Neuronal stem cell (in vitro differentiated cells): ENCODE data around the gene ERCC6.

Experiments
- DNase-seq: peaks from one replicate; pipeline ENCODE4 v3.0.0-alpha.2; 2013; ENCODE audit warnings: low spot score
- H2AFZ ChIP-seq: one replicate; pipeline ENCODE4 v1.6.1; 2013; ENCODE audit warnings: mild to moderate bottlenecking, low read length, inconsistent platforms
- H2AK5ac ChIP-seq: 2 replicates; pipeline ENCODE4 v1.6.1; 2013; ENCODE audit warnings: low read depth, mild to moderate bottlenecking, inconsistent platforms, low read length, moderate library complexity, mixed read lengths
- H2BK120ac ChIP-seq: 2 replicates; pipeline ENCODE4 v1.6.1; 2013; ENCODE audit warnings: low read depth, mild to moderate bottlenecking, inconsistent platforms, low read length, moderate library complexity, mixed read lengths
- H2BK12ac ChIP-seq: one replicate; pipeline ENCODE4 v1.6.1; 2013; ENCODE audit warnings: low read length, inconsistent platforms
- H2BK15ac ChIP-seq: 2 replicates; pipeline ENCODE4 v1.6.1; 2013; ENCODE audit warnings: mild to moderate bottlenecking, low read length, inconsistent platforms, mixed read lengths
- H2BK5ac ChIP-seq: one replicate; pipeline ENCODE4 v1.6.1; 2013; ENCODE audit warnings: inconsistent platforms, mild to moderate bottlenecking, low read length, moderate library complexity
- H3K14ac ChIP-seq: one replicate; pipeline ENCODE4 v1.6.1; 2013; ENCODE audit warnings: low read length, inconsistent platforms
- H3K18ac ChIP-seq: 2 replicates; pipeline ENCODE4 v1.6.1; 2013; ENCODE audit warnings: low read length, inconsistent platforms
- H3K23ac ChIP-seq: 2 replicates; pipeline ENCODE4 v1.6.1; 2013; ENCODE audit warnings: low read depth, mild to moderate bottlenecking, mixed read lengths, low read length, inconsistent platforms; ENCODE audit not compliant: poor library complexity
- H3K27ac ChIP-seq: replicated peaks from 3 replicates; pipeline ENCODE4 v1.5.1; 2013; ENCODE audit warnings: low read length, inconsistent platforms
- H3K27me3 ChIP-seq, 3 experiments: 2 replicates each; pipeline ENCODE4 v1.6.1; 2013; ENCODE audit warnings: low read length in 3 of 3, mild to moderate bottlenecking in 2 of 3, inconsistent platforms in 1 of 3, low read depth in 1 of 3, mixed read lengths in 1 of 3, moderate library complexity in 1 of 3; ENCODE audit not compliant: control insufficient read depth in 3 of 3, insufficient read depth in 3 of 3
- H3K36me3 ChIP-seq, 2 donors: replicated peaks in 1 of 2; 2 replicates each; pipeline ENCODE4 v1.6.1; 2013; ENCODE audit warnings: low read length in 2 of 2; ENCODE audit not compliant: control insufficient read depth in 2 of 2, insufficient read depth in 2 of 2
- H3K4ac ChIP-seq: 2 replicates; pipeline ENCODE4 v1.6.1; 2013; ENCODE audit warnings: inconsistent platforms, mild to moderate bottlenecking, low read length, moderate library complexity
- H3K4me1 ChIP-seq, 2 donors: 1 replicate in 1 of 2; 2 replicates in 1 of 2; pipeline ENCODE4 v1.6.1; 2013; ENCODE audit warnings: low read length in 2 of 2, low read depth in 1 of 2; ENCODE audit not compliant: control insufficient read depth in 2 of 2, insufficient read depth in 1 of 2
- H3K4me2 ChIP-seq: one replicate; pipeline ENCODE4 v1.6.1; 2013; ENCODE audit warnings: mild to moderate bottlenecking, low read length, inconsistent platforms; ENCODE audit not compliant: insufficient read depth, poor library complexity, severe bottlenecking
- H3K4me3 ChIP-seq, 2 donors: 2 replicates each; pipeline ENCODE4 v1.5.1; 2013; ENCODE audit warnings: low read length in 2 of 2, mild to moderate bottlenecking in 2 of 2, inconsistent platforms in 1 of 2, moderate library complexity in 1 of 2
- H3K79me1 ChIP-seq: one replicate; pipeline ENCODE4 v1.6.1; 2013; ENCODE audit warnings: low read depth, mild to moderate bottlenecking, inconsistent platforms, low read length, moderate library complexity
- H3K9ac ChIP-seq: one replicate; pipeline ENCODE4 v1.6.1; 2013; ENCODE audit warnings: mild to moderate bottlenecking, low read depth, low read length, inconsistent platforms; ENCODE audit not compliant: poor library complexity
- H3K9me3 ChIP-seq, 2 donors: replicated peaks in 1 of 2; 2 replicates each; pipeline versions ENCODE3 to v1.6.1; 2013; ENCODE audit warnings: low read length in 2 of 2, mild to moderate bottlenecking in 2 of 2, inconsistent platforms in 1 of 2, low read depth in 1 of 2, mixed read lengths in 1 of 2, moderate library complexity in 1 of 2; ENCODE audit not compliant: control insufficient read depth in 2 of 2, insufficient read depth in 1 of 2
- H4K8ac ChIP-seq: one replicate; pipeline ENCODE4 v1.6.1; 2013; ENCODE audit warnings: low read depth, mild to moderate bottlenecking, inconsistent platforms, low read length, moderate library complexity
- H4K91ac ChIP-seq: one replicate; pipeline ENCODE4 v1.6.1; 2013; ENCODE audit warnings: low read length, low read depth, mild to moderate bottlenecking, inconsistent platforms; ENCODE audit not compliant: poor library complexity
- WGBS, 2 donors: extraction: QIAGEN DNeasy Blood & Tissue Kit; methylation state at CpG; one replicate each; pipeline ENCODE4 v1.1.7; 2013; ENCODE audit warnings: missing lambda C conversion rate in 2 of 2, mixed read lengths in 1 of 2; ENCODE audit not compliant: insufficient read length in 2 of 2, insufficient replicate concordance in 1 of 2; ENCODE audit errors: extremely low coverage in 2 of 2; 5-methylcytosine and 5-hydroxymethylcytosine counted together

Gene ERCC6

GRCh38 chr10:49497358-49497757, 41.6 kb downstream of the ERCC6 start:
- Histone ChIP-seq H2BK5ac (no peak overlapping the region), H2BK12ac (no peak overlapping the region), H3K36me3 (peaks cover 0 to 4% of the 10 kb centered on the region in 2 donors), H4K91ac (no peak overlapping the region), H3K18ac (no peak overlapping the region), H3K4me1 (peaks cover 0 to 4% of the 10 kb centered on the region in 2 donors), H3K9ac (no peak overlapping the region), H3K4ac (no peak overlapping the region), H4K8ac (no peak overlapping the region), H2BK15ac (no peak overlapping the region), H3K14ac (no peak overlapping the region), H3K4me2 (no peak overlapping the region), H3K23ac (no peak overlapping the region), H3K27ac (no peak overlapping the region), H2AK5ac (no peak overlapping the region), H3K4me3 (no peak overlapping the region), H2BK120ac (no peak overlapping the region), H3K9me3 (no peaks in the 10 kb centered on the region), H3K79me1 (no peaks in the 10 kb centered on the region), H3K27me3 (no peaks in the 10 kb centered on the region), H2AFZ (no peak overlapping the region)
- no CpG with 5 or more reads among the region's 2 CpGs for whole genome bisulfite sequencing, 2 donors
- DNase-seq = no peak

GRCh38 chr10:49488056-49488717, 50.7 kb downstream of the ERCC6 start:
- no peak overlapping the region for H3K18ac ChIP-seq
- H2BK5ac ChIP-seq = no peak overlapping the region
- no peaks in the 10 kb centered on the region for H3K4me1 ChIP-seq
- H3K36me3 ChIP-seq = no peaks in the 10 kb centered on the region
- DNase-seq = no peak
- H4K8ac ChIP-seq = no peak overlapping the region
- H3K79me1 ChIP-seq = no peaks in the 10 kb centered on the region
- no peak overlapping the region for H3K14ac ChIP-seq
- no peak overlapping the region for H2AFZ ChIP-seq
- no peak overlapping the region for H3K9ac ChIP-seq
- no peak overlapping the region for H2BK120ac ChIP-seq
- no peak overlapping the region for H3K4ac ChIP-seq
- no peak overlapping the region for H4K91ac ChIP-seq
- no peak overlapping the region for H3K4me3 ChIP-seq
- no peaks in the 10 kb centered on the region for H3K9me3 ChIP-seq
- no peaks in the 10 kb centered on the region for H3K27me3 ChIP-seq
- no peak overlapping the region for H2BK12ac ChIP-seq
- H3K27ac ChIP-seq = no peak overlapping the region
- H2AK5ac ChIP-seq = no peak overlapping the region
- H3K4me2 ChIP-seq = no peak overlapping the region
- WGBS, 2 donors = no CpG with 5 or more reads among the region's 8 CpGs
- no peak overlapping the region for H3K23ac ChIP-seq
- H2BK15ac ChIP-seq = no peak overlapping the region

- H4K91ac ChIP-seq = no peak overlapping the region
- no peaks in the 10 kb centered on the region for H3K9me3 ChIP-seq
- no peak overlapping the region for H2BK5ac ChIP-seq
- no peak overlapping the region for H2AK5ac ChIP-seq
- no peaks in the 10 kb centered on the region for H3K27me3 ChIP-seq
- no peak overlapping the region for H3K18ac ChIP-seq
- H3K4me2 ChIP-seq = no peak overlapping the region
- no peak overlapping the region for H2BK15ac ChIP-seq
- DNase-seq = no peak
- no peak overlapping the region for H2BK12ac ChIP-seq
- H3K4ac ChIP-seq = no peak overlapping the region
- no peaks in the 10 kb centered on the region for H3K4me1 ChIP-seq
- no peak overlapping the region for H2AFZ ChIP-seq
- H4K8ac ChIP-seq = no peak overlapping the region
- no peak overlapping the region for H3K9ac ChIP-seq
- no peak overlapping the region for H3K23ac ChIP-seq
- no peak overlapping the region for H3K27ac ChIP-seq
- H3K14ac ChIP-seq = no peak overlapping the region
- no CpG with 5 or more reads among the region's 1 CpG for WGBS, 2 donors
- no peak overlapping the region for H3K4me3 ChIP-seq
- no peaks in the 10 kb centered on the region for H3K36me3 ChIP-seq
- no peak overlapping the region for H2BK120ac ChIP-seq
- no peaks in the 10 kb centered on the region for H3K79me1 ChIP-seq
Measured at GRCh38 chr10:49486738-49487137, 52.2 kb downstream of the ERCC6 start.

GRCh38 chr10:49486009-49486408, 52.9 kb downstream of the ERCC6 start:
- Histone ChIP-seq H3K4me1 (no peaks in the 10 kb centered on the region), H2BK15ac (no peak overlapping the region), H4K8ac (no peak overlapping the region), H3K27ac (no peak overlapping the region), H2AK5ac (no peak overlapping the region), H3K36me3 (no peaks in the 10 kb centered on the region), H3K4me3 (no peak overlapping the region), H3K4me2 (no peak overlapping the region), H4K91ac (no peak overlapping the region), H3K14ac (no peak overlapping the region), H2BK5ac (no peak overlapping the region), H3K9ac (no peak overlapping the region), H3K27me3 (no peaks in the 10 kb centered on the region), H3K9me3 (no peaks in the 10 kb centered on the region), H2BK12ac (no peak overlapping the region), H2BK120ac (no peak overlapping the region), H3K79me1 (no peaks in the 10 kb centered on the region), H3K4ac (no peak overlapping the region), H2AFZ (no peak overlapping the region), H3K18ac (no peak overlapping the region), H3K23ac (no peak overlapping the region)
- DNase-seq = no peak
- WGBS, 2 donors = no CpG with 5 or more reads among the region's 1 CpG
